HG03457 (cell line): ENCODE results near the gene SAXO2.
"Not testable (repeated sequence)": the region's sequence is repeated elsewhere in the genome, so short reads cannot be mapped to it uniquely, and the experiment has no call there.

ENCODE experiments used
- ATAC-seq: cut with Tn5 transposase; IDR thresholded peaks from one replicate; pipeline ENCODE4 v1.9.1; 2021; ENCODE audit warnings: moderate number of reproducible peaks; ENCODE audit not compliant: unreplicated experiment

Gene SAXO2

DNA sequence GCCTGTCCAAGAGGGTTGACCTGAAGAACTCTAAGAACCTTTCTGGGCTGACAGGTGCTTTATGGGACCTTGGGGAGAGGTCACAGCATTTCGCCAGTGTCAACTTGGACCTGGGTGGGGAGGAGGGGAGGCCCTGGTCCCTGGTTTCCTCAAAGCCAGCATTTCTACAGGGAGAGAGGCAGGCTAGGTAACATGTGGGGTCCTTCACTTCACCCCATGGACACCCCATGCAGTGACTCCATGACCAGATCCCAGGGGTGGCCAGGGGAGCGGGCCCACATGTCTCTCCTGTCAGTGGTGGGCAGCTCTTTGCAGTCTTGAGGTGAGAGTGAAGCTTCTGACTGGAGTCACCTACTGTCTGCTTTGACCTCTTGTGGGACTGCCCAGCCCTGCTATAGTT, 50.8 kb downstream of the SAXO2 start:
- no peak for ATAC-seq

DNA sequence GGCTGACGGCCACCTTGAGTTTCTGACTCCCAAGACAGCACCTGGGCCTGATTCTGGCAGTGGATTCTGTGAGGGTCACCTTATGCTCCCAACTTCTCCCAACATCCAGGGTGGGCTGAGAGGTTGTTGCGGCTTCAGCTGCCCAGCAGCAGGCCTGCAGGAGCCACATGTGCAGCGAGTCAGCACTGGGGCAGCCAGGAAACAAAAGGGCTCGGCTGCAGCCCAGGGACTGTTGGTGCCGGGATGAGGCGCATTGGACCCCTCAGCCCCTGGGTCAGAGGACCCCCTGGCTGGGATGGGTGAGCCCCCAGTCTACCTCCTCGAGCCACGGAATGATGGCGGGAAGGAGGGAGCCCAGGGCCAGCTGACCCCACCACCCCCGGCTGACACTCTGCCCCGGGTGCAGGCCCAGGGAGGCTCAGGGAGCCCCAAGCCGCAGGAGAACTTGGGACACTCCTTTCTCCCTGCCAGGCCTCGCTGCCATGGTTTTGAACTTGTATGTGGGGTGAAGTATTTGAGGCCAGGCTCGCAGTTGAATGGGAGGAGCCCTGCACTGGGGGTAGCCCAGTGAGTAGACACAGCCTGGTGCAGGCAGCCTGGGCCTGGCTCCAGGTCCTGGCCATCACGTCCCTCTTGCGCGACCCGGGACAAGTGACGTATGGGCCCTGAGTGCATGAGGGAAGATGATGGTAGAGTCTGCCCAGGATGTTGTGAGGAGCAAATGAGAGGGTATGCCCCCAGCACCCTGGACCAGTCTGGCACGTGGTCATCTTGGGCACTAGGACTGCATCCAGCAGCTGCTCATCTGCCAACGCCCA, 51.5 kb downstream of the SAXO2 start:
- ATAC-seq, result not testable (repeated sequence)

DNA sequence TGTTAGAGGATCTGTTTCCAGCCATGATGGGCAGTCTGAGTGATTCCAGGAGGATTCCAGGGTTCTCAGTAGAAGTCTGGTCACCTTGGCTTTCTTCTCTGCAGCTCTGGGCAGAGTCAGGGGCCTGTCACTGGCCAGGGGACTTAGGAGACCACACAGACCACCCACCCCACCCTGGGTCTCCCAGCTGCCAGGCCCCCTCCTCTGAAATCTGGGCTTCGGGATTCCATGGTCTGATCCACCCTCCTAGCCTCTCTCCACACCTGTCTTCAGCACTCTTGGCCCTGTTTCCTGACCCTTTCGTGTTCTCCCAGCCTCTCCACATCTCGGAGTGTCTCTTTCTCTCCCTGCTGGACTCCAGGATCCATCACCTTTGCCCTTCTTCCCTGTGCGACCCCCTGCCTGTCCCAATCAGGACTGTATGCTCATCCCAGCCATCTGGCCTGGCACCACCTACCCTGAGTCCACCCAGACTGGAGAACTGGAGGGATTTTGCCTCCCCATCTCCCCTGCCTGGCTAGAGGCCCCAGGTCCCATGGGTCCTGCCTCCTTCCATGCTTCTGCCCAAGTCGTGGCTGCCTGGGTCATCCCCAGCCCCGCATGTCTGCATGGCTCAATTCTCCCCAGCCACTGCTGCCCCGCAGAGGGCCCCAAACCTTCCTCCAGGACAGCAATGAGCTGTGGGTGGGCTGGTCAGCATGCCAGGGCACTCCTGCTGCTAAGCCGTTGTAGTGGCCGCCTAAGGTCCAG, 52.3 kb downstream of the SAXO2 start:
- no peak for ATAC-seq

DNA sequence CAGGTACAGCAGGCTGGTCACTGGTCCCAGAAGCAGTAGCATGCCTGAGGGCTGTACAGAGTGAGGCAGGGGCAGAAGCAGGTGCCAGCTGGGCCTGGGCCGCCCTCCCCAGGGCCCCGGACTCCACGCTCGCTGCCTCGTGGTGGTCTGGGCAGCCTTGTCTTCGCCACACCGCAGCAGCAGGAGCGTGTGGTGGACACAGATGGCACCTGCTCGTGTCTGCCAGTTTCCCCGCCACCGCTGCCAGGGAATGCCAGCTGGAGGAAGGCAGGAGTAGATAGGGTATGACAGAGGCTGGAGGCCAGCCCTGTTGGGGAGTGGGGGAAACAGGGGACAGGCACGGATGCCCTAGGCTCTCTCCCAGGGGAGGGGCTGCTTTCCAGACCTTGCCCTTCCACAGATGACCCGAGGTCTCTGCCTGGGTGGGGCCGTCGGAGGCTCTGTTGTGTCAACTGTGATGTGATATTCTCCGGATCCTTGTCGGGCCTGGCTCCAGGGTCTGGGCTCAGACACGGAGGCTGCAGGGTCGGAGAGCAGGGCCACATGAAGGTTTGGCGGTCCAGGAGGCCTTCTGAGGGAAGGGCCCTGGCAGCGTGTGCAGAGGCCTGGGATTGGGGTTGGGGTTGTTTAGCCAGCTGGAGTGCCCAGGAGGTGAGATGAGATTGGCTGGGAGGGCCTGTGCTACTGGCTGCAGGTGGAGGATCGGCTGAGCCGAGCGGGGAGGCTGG, 53.1 kb downstream of the SAXO2 start:
- no peak for ATAC-seq

DNA sequence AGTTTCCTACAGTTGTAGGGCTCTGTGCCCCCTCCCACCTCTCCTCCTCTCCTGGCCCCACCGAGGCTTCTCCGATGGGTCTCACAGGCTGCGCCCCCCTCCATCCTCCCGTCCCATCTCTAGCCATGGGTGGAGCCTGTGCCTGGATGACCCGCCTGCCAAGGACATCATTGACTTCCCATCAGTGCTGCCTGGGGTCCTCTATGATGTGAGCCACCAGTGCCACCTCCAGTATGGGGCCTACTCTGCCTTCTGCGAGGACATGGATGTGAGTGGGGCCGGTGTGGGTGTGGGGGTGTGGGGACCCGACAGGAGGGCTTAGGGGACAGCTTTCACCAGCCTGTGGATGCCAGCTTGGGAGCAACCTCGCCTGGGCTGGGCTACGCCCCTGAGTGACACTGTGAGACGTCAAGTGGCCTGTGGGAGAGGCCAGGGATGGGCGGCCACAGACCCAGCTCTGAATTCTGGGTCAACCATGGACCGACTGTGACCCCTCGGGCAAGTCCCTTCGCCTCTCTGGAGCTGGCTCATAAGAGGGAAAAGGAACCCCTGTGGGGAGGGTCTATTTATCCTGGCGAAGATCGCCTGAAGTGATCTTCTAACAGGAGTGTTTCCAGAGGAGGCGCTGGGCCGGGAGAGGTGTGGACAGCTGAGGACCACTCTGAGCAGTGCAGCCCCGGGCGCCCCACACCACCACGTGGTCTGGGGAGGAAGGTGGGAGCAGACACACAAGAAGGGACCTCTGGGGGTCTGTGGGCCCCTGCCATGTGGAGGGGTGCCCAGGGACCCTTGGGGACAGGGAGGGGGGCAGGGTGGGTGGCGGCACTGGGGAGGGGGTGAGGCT, 53.9 kb downstream of the SAXO2 start:
- ATAC-seq, result not testable (repeated sequence)

DNA sequence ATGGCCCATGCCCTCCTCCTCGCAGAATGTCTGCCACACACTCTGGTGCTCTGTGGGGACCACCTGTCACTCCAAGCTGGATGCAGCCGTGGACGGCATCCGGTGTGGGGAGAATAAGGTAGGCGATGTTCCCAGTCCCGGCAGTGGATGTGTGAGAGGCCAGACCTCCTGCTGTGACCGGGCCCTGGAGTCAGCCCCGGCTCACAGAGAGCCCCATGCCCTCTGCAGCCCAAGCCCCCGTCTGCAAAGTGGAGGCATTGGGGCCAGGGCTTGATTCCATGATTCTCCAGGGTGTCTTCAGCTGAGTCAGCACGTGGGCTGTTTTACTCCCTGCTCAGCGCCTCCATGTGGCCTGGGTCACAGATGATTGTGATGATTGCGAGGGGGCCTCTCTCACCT, 54.5 kb downstream of the SAXO2 start:
- ATAC-seq, result no peak

DNA sequence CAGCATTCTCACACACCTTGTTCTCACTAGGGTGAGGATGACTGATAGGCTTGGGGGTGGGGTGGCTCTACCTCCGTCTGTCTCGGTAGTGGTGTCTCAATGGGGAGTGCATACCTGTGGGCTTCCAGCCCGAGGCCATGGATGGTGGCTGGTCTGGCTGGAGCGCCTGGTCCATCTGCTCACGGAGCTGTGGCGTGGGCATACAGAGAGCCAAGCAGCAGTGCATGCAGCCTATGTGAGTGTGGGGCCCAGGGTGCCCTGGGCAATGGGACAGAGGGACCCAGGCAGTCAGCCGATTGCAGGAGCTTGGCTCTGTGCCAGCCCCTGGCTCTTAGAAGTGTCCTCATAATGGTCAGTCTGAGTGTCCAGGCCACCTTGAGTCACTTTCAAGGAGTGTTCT, 54.9 kb downstream of the SAXO2 start:
- not testable (repeated sequence) for ATAC-seq

DNA sequence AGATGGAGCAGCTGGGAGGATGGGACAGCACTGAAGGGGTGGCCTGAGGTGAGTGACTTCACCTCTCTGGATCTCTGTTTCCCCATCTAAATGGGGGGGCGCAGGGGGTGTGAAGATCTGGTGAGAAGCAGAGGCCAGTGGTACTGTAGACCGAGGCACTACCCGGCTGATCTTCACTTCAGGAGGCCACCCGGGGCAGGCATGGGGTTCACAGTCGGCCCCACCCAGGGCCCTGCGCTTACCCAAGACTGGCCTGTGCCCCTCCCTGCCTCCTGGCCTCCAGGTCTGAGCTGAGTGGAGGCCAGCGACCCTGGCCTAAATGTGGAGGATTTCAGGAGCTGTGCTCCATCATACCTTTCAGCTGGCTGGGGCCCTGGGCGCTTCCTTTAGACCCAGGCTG, 55.7 kb downstream of the SAXO2 start:
- not testable (repeated sequence) for ATAC-seq

DNA sequence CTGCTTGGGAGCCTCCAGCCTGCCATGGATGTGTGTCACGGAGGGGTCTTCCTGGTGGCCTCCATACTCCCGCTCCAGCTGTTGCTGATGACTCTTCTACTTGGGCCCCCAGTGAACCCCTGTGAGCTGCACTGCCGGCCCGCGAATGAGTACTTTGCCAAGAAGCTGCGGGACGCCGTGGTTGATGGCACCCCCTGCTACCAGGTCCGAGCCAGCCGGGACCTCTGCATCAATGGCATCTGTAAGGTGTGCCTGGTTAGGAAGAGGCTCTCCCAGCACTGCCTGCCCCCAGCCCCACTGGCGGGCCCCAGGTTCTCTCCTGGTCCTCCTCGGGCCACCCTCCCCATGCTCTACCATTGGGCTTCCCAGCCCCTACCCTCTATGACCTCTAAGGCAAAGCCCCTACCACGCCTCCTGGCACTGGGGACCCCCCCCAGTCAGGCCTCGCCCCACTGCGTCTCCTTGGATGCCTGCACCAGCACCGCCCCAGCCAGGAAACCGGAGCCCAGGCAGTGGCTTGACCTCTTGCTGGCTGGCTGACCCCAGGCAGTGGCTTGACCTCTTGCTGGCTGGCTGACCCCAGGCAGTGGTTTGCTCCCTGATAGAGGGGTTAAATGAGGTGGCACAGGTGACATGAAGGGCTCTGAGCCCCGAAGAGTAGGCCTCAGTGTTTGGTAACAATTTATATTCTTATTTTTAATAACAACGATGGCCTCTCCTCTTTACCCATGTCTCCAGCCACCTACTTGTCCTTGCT, 57.1 kb downstream of the SAXO2 start:
- not testable (repeated sequence) for ATAC-seq

DNA sequence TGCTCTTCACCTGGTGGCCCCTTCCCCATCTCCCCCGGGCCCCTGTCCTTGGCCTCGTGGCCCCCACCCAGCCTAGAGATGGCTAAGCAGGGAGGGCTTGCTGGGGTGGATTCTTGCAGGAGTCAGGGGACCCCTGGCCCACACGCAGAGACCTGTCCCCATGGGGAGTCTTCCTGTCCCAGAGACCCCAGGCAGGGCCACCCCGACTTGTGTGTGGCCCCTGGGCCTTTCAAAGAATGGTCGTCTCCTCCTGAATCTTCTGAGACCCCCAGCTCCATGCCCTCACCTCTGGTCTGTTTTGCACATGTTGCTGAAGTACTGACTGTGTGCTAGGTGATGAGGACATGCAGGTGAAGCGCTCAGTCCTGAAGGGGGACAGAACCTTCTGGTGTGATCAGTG, 58.2 kb downstream of the SAXO2 start:
- ATAC-seq, result not testable (repeated sequence)

DNA sequence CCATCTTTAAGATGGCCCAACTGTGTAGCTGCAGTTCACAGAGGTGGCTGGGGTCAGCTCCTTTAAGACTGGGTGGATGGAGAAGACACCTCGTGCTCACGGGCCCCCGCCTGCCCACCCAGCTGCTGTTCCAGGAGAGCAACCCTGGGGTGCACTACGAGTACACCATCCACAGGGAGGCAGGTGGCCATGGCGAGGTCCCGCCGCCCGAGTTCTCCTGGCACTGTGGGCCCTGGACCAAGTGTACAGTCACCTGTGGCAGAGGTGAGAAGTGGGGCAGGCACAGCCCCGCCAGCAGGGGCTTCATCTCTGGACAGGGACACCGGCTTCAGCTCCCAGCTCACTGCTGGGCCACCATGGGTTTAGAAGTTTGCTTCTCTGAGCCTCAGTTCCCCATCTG, 59.9 kb downstream of the SAXO2 start:
- ATAC-seq, result not testable (repeated sequence)

DNA sequence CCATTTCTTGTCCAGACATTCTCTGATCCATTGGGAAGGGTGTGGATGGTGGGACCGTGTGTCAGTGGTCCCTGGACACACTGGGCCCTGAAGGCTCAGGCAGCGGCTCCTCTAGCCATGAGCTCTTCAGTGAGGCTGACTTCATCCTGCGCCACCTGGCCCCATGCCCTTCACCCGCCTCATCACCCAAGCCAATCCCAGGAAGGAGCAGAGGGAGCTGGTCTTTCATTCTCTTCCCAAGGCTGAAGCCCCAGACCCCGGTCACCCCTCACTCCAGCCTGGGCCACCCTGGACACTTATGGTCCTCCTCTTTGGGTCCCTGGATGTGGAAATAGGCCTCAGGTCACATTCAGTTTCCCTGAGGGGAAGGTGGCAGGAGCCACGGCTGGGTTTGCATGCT, 62.2 kb downstream of the SAXO2 start:
- not testable (repeated sequence) for ATAC-seq

DNA sequence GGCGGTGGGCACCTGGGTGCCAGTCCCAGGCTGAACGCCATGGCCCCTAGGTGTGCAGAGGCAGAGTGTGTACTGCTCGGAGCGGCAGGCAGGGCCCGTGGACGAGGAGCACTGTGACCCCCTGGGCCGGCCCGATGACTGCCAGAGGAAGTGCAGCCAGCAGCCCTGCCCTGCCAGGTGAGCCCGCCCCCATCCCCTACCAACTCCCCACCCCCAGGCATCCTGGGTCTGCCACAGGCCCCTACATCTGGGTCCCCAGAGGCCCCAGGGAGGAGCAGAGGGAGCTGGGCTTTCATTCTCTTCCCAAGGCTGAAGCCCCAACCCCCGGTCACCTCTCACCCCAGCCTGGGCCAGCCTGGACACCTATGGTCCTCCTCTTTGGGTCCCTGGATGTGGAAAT, 63.0 kb downstream of the SAXO2 start:
- ATAC-seq, result not testable (repeated sequence)

DNA sequence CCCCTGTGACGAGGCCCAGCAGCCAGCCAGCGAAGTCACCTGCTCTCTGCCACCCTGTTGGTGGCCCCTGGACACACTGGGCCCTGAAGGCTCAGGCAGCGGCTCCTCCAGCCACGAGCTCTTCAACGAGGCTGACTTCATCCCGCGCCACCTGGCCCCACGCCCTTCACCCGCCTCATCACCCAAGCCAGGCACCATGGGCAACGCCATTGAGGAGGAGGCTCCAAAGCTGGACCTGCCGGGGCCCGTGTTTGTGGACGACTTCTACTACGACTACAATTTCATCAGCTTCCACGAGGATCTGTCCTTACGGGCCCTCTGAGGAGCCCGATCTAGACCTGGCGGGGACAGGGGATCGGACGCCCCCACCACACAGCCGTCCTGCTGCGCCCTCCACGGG, 64.3 kb downstream of the SAXO2 start:
- ATAC-seq, result not testable (repeated sequence)

DNA sequence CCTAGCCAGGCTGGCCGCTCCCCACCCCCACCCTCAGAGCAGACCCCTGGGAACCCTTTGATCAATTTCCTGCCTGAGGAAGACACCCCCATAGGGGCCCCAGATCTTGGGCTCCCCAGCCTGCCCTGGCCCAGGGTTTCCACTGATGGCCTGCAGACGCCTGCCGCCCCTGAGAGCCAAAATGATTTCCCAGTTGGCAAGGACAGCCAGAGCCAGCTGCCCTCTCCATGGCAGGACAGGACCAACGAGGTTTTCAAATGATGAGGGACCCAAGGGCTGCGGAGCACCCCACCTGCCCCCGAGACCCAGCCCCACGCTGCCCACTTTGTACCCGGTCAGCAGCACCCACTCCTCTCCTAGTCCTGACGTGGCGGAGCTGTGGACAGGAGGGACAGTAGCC, 64.8 kb downstream of the SAXO2 start:
- ATAC-seq, result not testable (repeated sequence)

DNA sequence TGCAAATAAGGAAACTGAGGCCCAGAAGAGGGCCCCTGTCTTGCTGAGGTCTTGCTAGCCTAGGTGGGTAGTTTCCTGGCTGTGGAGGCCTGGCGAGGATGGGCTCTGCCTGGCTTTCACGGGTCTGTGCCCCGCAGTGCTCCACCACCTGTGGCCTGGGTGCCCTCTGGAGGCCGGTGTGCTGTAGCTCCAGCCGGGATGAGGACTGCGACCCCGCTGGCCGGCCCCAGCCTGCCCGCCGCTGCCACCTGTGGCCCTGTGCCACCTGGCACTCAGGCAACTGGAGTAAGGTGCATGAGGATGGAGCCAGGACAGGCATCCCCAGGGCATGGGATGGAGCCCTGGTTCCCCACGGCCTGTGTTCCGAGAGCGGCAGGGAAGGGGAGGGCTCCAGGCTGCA, 66.4 kb downstream of the SAXO2 start:
- not testable (repeated sequence) for ATAC-seq

DNA sequence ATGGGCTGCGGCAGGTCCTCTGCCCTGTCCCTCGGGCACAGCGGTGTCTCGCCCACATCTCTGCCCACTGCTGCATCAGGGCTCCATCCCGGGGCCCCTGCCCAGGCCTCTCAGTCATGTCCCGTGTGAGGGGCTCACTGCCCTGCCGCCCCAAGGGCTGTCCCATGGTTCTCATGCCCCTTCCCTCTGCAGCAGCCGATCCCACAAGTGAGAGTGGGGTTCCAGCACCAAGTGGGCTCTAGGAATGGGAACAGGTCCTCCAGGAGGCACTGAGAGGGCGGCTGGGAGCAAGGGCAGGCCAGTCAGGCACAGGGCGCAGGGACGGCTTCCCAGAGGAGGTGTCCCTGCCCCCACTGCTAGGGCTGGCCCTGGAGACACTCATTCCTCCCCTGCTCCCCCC, 68.3 kb downstream of the SAXO2 start:
- not testable (repeated sequence) for ATAC-seq

DNA sequence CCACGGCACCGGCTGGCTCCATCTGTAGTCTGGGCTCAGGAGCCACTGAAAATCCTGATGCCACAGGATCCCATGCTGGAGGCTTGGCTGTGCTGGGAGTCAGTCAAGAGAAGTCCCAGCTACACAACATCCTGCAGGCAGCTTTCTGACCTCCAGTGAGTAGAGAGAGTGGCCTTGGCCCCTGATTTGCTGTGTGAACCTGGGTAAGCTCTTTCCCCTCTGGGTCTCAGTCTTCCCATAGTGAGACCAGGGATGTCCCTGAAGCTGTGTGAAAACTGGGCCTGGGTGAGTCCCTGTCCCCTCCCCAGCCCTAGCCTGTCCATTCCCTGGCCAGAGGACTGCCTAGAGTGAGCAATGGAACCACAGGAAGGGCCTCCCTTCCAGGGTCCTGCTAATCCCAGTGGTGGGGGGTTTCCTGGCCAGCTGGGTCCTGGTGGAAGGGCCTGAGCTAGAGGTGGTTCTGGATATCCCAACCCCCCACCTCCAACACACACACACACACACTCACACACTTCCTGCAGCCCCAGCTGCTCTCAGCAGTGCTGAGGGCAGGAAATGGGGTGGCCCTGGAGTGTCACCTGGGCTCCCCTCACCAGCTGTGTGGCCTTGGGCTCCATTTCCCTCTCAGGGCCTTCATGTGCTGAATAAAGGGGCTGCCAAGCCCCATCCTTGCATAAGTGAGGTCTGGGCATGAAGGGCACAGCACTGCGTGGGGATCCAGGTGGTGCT, 69.1 kb downstream of the SAXO2 start:
- ATAC-seq, result not testable (repeated sequence)
